ENCODE measurements around the gene TST. TPM values are rescaled to one million over a fixed set of nuclear protein-coding genes. Genes with fewer than 3 reads are reported as not detected.

The TST gene
- total and polyA plus RNA-seq, 2 of the 8 experiments (the other 6 are each of a cell fraction or from before 2014, with no cell fraction given): 22.6 to 61.6 TPM

DNA sequence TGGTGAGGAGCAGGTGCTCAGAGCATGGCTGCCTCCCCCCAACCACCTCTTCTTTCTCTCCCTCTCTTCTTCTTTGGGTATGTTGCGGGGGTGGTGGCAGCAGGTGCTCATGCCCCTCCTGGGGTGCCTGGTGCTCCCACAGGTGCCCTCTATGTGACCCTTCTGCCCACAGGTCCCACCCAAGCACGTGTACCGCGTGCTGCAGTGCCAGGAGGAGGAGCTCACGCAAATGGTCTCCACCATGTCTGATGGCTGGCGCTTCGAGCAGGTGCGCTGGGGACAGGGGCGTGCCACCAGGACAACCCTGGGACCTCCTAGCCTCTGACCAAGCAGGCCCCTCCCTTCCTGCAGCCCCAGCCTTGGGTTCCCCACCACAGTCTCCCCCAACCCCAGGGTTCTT is 38.0 kb upstream of the TST start (continued):
- TF ChIP-seq, protein P1, sequence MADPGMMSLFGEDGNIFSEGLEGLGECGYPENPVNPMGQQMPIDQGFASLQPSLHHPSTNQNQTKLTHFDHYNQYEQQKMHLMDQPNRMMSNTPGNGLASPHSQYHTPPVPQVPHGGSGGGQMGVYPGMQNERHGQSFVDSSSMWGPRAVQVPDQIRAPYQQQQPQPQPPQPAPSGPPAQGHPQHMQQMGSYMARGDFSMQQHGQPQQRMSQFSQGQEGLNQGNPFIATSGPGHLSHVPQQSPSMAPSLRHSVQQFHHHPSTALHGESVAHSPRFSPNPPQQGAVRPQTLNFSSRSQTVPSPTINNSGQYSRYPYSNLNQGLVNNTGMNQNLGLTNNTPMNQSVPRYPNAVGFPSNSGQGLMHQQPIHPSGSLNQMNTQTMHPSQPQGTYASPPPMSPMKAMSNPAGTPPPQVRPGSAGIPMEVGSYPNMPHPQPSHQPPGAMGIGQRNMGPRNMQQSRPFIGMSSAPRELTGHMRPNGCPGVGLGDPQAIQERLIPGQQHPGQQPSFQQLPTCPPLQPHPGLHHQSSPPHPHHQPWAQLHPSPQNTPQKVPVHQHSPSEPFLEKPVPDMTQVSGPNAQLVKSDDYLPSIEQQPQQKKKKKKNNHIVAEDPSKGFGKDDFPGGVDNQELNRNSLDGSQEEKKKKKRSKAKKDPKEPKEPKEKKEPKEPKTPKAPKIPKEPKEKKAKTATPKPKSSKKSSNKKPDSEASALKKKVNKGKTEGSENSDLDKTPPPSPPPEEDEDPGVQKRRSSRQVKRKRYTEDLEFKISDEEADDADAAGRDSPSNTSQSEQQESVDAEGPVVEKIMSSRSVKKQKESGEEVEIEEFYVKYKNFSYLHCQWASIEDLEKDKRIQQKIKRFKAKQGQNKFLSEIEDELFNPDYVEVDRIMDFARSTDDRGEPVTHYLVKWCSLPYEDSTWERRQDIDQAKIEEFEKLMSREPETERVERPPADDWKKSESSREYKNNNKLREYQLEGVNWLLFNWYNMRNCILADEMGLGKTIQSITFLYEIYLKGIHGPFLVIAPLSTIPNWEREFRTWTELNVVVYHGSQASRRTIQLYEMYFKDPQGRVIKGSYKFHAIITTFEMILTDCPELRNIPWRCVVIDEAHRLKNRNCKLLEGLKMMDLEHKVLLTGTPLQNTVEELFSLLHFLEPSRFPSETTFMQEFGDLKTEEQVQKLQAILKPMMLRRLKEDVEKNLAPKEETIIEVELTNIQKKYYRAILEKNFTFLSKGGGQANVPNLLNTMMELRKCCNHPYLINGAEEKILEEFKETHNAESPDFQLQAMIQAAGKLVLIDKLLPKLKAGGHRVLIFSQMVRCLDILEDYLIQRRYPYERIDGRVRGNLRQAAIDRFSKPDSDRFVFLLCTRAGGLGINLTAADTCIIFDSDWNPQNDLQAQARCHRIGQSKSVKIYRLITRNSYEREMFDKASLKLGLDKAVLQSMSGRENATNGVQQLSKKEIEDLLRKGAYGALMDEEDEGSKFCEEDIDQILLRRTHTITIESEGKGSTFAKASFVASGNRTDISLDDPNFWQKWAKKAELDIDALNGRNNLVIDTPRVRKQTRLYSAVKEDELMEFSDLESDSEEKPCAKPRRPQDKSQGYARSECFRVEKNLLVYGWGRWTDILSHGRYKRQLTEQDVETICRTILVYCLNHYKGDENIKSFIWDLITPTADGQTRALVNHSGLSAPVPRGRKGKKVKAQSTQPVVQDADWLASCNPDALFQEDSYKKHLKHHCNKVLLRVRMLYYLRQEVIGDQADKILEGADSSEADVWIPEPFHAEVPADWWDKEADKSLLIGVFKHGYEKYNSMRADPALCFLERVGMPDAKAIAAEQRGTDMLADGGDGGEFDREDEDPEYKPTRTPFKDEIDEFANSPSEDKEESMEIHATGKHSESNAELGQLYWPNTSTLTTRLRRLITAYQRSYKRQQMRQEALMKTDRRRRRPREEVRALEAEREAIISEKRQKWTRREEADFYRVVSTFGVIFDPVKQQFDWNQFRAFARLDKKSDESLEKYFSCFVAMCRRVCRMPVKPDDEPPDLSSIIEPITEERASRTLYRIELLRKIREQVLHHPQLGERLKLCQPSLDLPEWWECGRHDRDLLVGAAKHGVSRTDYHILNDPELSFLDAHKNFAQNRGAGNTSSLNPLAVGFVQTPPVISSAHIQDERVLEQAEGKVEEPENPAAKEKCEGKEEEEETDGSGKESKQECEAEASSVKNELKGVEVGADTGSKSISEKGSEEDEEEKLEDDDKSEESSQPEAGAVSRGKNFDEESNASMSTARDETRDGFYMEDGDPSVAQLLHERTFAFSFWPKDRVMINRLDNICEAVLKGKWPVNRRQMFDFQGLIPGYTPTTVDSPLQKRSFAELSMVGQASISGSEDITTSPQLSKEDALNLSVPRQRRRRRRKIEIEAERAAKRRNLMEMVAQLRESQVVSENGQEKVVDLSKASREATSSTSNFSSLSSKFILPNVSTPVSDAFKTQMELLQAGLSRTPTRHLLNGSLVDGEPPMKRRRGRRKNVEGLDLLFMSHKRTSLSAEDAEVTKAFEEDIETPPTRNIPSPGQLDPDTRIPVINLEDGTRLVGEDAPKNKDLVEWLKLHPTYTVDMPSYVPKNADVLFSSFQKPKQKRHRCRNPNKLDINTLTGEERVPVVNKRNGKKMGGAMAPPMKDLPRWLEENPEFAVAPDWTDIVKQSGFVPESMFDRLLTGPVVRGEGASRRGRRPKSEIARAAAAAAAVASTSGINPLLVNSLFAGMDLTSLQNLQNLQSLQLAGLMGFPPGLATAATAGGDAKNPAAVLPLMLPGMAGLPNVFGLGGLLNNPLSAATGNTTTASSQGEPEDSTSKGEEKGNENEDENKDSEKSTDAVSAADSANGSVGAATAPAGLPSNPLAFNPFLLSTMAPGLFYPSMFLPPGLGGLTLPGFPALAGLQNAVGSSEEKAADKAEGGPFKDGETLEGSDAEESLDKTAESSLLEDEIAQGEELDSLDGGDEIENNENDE (IDR thresholded peaks at IDR 0.05; ENCODE audit: insufficient replicate concordance, low read length): no peak
- TF ChIP-seq NANOG (IDR thresholded peaks at IDR 0.05; ENCODE audit: insufficient read depth, low read depth, low read length, poor library complexity, severe bottlenecking) (no peak), TBP (IDR thresholded peaks at IDR 0.05; ENCODE audit: low read depth, low read length) (no peak), CEBPB (IDR thresholded peaks at IDR 0.05; ENCODE audit: low read depth, low read length) (no peak), RAD21 (IDR thresholded peaks at IDR 0.05 in 1 of 2, conservative IDR thresholded peaks at IDR 0.05 in 1 of 2; ENCODE audit: low read depth in 2 of 2, low read length in 2 of 2) (no peak), CHD2 (IDR thresholded peaks at IDR 0.05; ENCODE audit: low read length) (no peak), TCF12 (IDR thresholded peaks at IDR 0.05; ENCODE audit: low read depth, low read length) (no peak), HDAC2 (IDR thresholded peaks at IDR 0.05; ENCODE audit: borderline replicate concordance in 1 of 2, low read depth in 2 of 2, low read length in 2 of 2) (no peak), E2F6 (IDR thresholded peaks at IDR 0.05) (no peak)

Data from H1 (cell line).